ENCODE results near the gene FUT4. TPM values are rescaled to one million over a fixed set of nuclear protein-coding genes. Genes with fewer than 3 reads are reported as not detected.
A peak's percentile ranks its signal among the peaks of the same experiment; 100 is the strongest.

Gene FUT4
- total RNA-seq, 2 experiments from 2014 or later = 1.2 to 1.5 TPM

DNA sequence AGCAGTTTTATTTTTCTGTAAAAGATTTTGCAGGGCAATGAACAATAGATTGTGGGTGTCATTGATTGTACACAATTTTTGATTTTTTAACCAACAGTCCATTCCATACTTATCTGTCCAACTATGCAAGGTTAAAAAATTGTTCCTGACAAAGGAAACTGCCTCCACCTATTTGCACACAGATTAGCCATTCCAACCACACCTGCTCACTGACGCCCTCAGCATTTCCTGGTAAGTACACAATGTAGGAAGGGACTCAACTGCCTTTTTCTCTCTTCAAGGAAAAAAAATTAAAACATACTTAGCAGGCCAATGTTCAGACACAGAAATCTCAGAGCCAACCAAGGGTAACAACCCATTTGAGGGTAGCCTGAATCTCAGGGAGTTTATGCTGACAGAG is 4.3 kb upstream of the FUT4 start:
- POLR2A ChIA-PET = no interaction called here
- CTCF ChIA-PET (ENCODE audit: unreplicated experiment) = no interaction called here
- no TSS peak for BruUV-seq (replicated peaks)

GRCh38 chr11:94544646-94545263 is 1.0 kb downstream of the FUT4 start:
- Histone ChIP-seq H3K9me2 (ENCODE audit: insufficient read depth, low read length) (no peaks in the 10 kb centered on the region), H3K36me3 (ENCODE audit: insufficient read depth, low read length) (no peaks in the 10 kb centered on the region), H3K4me1 (ENCODE audit: insufficient read depth, low read length, poor library complexity, severe bottlenecking) (peaks cover 11% of the 10 kb centered on the region), H3K79me2 (ENCODE audit: insufficient read depth, low read depth, low read length) (no peaks in the 10 kb centered on the region), H3K4me3 (ENCODE audit: low read depth, low read length, poor library complexity, severe bottlenecking) (peak overlapping the region; percentile 69), H2AFZ (ENCODE audit: low read length) (peak overlapping the region; percentile 82; the same call in 1 of the 2 replicates), H3K9me3 (ENCODE audit: low read length) (no peaks in the 10 kb centered on the region), H3K4me2 (ENCODE audit: low read length) (peak overlapping the region; percentile 53), H4K20me1 (ENCODE audit: insufficient read depth, low read length) (no peaks in the 10 kb centered on the region), H3K27ac (ENCODE audit: low read depth, low read length, poor library complexity, severe bottlenecking) (no peak overlapping the region)
- DNase-seq (ENCODE audit: low spot score) = no peak
- intact Hi-C loops (cut with micrococcal nuclease; ENCODE audit: unreplicated experiment) = no loop called here
- TF ChIP-seq, protein P1, sequence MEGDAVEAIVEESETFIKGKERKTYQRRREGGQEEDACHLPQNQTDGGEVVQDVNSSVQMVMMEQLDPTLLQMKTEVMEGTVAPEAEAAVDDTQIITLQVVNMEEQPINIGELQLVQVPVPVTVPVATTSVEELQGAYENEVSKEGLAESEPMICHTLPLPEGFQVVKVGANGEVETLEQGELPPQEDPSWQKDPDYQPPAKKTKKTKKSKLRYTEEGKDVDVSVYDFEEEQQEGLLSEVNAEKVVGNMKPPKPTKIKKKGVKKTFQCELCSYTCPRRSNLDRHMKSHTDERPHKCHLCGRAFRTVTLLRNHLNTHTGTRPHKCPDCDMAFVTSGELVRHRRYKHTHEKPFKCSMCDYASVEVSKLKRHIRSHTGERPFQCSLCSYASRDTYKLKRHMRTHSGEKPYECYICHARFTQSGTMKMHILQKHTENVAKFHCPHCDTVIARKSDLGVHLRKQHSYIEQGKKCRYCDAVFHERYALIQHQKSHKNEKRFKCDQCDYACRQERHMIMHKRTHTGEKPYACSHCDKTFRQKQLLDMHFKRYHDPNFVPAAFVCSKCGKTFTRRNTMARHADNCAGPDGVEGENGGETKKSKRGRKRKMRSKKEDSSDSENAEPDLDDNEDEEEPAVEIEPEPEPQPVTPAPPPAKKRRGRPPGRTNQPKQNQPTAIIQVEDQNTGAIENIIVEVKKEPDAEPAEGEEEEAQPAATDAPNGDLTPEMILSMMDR (conservative IDR thresholded peaks at IDR 0.05; ENCODE audit: low read length) = 0 out of 2 replicates have a peak, but pooled peaks have one; percentile 19
- no peak for TF ChIP-seq EZH2phosphoT487 (IDR thresholded peaks at IDR 0.05; ENCODE audit: borderline replicate concordance, low read depth, low read length)
- ChIA-PET POLR2A (no interaction called here), CTCF (ENCODE audit: unreplicated experiment) (no interaction called here)
- no TSS peak for BruUV-seq (replicated peaks)

More for the DNA sequence above, 4.3 kb upstream of the FUT4 start:
- no peak for DNase-seq (ENCODE audit: low spot score)
- no peak overlapping the region for H3K27ac ChIP-seq (ENCODE audit: low read depth, low read length, poor library complexity, severe bottlenecking)
- H3K9me2 ChIP-seq (ENCODE audit: insufficient read depth, low read length) = no peaks in the 10 kb centered on the region
- H3K4me3 ChIP-seq (ENCODE audit: low read depth, low read length, poor library complexity, severe bottlenecking) = no peak overlapping the region
- TF ChIP-seq EZH2phosphoT487 (IDR thresholded peaks at IDR 0.05; ENCODE audit: borderline replicate concordance, low read depth, low read length) = no peak
- TF ChIP-seq, protein P1 (conservative IDR thresholded peaks at IDR 0.05; ENCODE audit: low read length) = no peak
- no peaks in the 10 kb centered on the region for H3K9me3 ChIP-seq (ENCODE audit: low read length)
- intact Hi-C loops (cut with micrococcal nuclease; ENCODE audit: unreplicated experiment) = no loop called here
- H3K4me1 ChIP-seq (ENCODE audit: insufficient read depth, low read length, poor library complexity, severe bottlenecking) = peaks cover 4% of the 10 kb centered on the region
- no peak overlapping the region for H2AFZ ChIP-seq (ENCODE audit: low read length)
- no peaks in the 10 kb centered on the region for H4K20me1 ChIP-seq (ENCODE audit: insufficient read depth, low read length)
- H3K36me3 ChIP-seq (ENCODE audit: insufficient read depth, low read length) = no peaks in the 10 kb centered on the region
- no peak overlapping the region for H3K4me2 ChIP-seq (ENCODE audit: low read length)
- no peaks in the 10 kb centered on the region for H3K79me2 ChIP-seq (ENCODE audit: insufficient read depth, low read depth, low read length)

All from OCI-LY7 (cell line).